Adipose tissue (tissue), 3 donors: ENCODE data around the gene RBM39. TPM values are rescaled to one million over a fixed set of nuclear protein-coding genes. Genes with fewer than 3 reads are reported as not detected.
"Not testable (repeated sequence)": the region's sequence is repeated elsewhere in the genome, so short reads cannot be mapped to it uniquely, and the experiment has no call there.

ENCODE experiments used
- H3K27ac ChIP-seq: one replicate; pipeline ENCODE4 v1.5.1; 2013; ENCODE audit warnings: low read depth, low read length
- WGBS, 3 donors: extraction: QIAGEN DNeasy Blood & Tissue Kit; methylation state at CpG; one replicate each; pipeline ENCODE4 v1.1.7; 2013; 5-methylcytosine and 5-hydroxymethylcytosine counted together
- polyA plus RNA-seq, 3 donors: library from polyadenylated mRNA; stranded (reverse); fragments of 200-250 nt; gene quantifications; one replicate each; pipeline ENCODE4 v1.2.3, GENCODE V29; 2013
- donor health status: healthy with polysubstance abuse.
- donor health status: Bipolar disorder and iron deficiency.
- donor health status: healthy.

Gene RBM39
- polyA plus RNA-seq = 100 to 1,000 TPM; 107 to 170 (median 150) TPM

DNA sequence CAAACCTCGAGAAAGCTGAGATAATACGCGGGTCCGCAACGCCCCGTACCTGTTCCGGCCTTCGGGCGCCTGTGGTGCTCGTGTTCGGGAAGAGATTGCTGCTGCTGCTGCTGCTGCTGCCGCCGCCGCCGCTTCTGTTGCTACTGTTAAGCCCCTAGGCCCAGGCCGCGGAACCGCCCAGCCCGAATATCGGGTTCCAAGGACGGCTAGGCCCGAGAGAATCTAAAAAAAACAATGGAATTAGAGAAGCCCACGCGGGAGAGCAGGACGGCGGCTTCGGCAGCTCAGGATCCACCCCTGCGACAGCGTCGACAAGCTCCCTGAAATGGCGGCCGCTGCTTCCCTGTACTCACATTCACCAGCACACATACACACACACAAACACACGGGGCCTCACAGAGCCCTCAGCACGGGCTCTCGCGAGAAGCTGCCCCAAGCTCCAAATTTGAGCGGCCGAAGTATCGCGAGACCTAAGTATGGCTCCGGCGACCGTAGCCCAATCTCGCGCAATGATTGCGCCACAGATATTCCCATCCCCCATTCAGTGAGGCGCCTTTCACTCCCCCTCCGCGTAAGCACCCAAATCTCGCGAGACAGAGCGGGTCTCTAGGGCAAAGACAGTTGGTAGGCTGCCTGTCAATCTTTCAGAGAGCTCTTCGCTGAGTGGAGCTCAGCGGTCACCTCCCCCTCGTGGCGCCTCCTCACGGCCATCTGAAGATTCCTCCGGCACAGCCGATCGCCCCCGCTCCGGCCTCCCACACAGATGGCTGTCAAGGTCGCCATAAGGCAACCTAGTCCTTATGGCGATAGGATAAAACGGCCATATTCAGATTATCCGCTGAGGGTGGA lies at the start of gene RBM39:
RBM39 (minus strand) TSS at position 369 of the 849 bp plus-strand sequence. CDS start 1,386 bp downstream, outside the sequence.
- 0 to 1% (median 0%) methylated on average over 66 of the region's 66 CpGs for WGBS, 3 donors
- peak within 1 kb of the TSS; percentile 99 for H3K27ac ChIP-seq

- WGBS, 3 donors = 40 to 73% (median 46%) methylated on average over 3 of the region's 3 CpGs
- H3K27ac ChIP-seq = no peak overlapping the region
Observed at GRCh38 chr20:35791821-35792220, 49.8 kb upstream of the RBM39 start.

DNA sequence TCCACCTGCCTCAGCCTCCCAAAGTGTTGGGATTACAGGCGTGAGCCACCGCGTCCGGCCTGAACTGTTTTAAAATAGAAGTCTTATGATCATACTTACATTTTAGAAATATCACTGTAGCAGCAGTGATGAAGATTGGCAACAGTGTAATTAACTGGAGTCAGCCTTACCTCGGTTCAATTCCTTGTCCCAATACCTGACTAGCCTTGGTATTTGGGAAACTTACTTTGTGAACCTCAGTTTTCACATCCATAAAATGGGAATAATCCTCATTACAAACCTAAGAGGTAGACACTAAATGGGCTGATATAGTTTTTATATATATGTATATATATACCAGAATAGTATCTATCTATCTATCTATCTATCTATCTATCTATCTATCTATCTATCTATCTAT lies 49.0 kb upstream of the RBM39 start:
- H3K27ac ChIP-seq = no peak overlapping the region

DNA sequence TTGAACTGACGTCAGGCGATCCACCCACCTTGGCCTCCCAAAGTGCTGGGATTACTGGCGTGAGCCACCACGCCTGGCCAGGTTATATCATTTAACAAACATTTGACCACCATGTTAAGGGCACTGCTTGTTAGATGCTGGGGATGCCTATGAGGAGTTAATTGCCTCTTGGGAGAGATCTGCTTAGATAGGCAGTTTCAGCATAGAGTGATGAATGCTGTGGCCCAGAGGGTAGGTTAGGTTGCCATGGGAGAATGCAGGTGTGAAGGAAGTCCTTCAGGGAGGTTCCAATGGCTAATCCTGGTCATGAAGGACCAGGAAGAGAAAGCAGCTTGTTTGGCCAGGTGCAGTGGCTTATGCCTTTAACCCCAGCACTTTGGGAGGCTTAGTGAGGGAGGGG lies 46.7 kb upstream of the RBM39 start:
- 97 to 100% (median 97%) methylated on average over 4 of the region's 4 CpGs for WGBS, 3 donors
- no peak overlapping the region for H3K27ac ChIP-seq

More for the DNA sequence above, 49.0 kb upstream of the RBM39 start:
- WGBS, 3 donors = 95 to 99% (median 97%) methylated on average over 5 of the region's 5 CpGs

GRCh38 chr20:35785541-35785940 lies 43.5 kb upstream of the RBM39 start:
- not testable (repeated sequence) for H3K27ac ChIP-seq
- WGBS, 3 donors = 92 to 98% (median 98%) methylated on average over 4 of the region's 4 CpGs

DNA sequence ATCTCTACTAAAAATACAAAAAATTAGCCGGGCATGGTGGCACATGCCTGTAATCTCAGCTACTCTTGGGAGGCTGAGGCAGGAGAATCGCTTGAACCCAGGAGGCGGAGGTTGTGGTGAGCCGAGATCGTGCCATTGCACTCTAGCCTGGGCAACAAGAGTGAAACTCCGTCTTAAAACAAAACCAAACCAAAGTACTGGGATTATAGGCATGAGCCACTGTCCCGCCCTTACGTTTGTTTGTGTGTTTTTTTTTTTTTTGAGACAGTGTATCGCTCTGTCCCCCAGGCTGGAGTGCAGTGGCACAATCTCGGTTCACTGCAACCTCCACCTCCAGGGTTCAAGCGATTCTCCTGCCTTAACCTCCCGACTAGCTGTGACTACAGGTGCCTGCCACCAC lies 41.8 kb upstream of the RBM39 start:
- WGBS, 3 donors = 95 to 96% (median 96%) methylated on average over 12 of the region's 12 CpGs
- not testable (repeated sequence) for H3K27ac ChIP-seq

DNA sequence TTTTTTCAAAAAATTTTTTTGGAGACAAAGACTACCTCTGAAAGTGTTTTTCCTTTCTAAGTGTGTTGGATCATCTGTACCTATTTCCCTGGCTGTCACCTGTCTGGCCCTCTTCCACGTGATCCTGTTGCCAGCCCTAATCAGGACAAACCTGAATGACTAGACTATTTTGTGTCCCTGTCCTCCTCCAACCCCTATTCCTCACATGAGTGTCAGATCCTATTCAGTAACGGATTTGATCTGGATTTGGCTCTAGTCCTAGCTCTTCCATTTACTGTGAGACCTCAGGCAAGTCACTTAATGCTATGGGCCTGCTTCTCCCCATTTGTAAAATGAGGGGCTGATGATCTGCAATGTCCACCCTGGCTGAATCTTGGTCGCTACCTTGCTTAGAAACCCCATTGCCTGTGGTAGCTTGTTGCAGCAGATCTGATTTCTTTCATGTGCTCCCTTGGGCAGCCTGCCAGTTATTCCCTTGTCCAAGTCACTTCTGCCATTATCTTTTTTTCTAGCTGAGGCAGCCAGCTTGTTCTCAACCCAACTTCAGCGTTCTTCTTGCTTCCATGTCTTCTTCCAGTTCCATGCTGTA lies 34.5 kb upstream of the RBM39 start:
- 33 to 77% (median 67%) methylated on average over 4 of the region's 4 CpGs for WGBS, 3 donors
- no peak overlapping the region for H3K27ac ChIP-seq

DNA sequence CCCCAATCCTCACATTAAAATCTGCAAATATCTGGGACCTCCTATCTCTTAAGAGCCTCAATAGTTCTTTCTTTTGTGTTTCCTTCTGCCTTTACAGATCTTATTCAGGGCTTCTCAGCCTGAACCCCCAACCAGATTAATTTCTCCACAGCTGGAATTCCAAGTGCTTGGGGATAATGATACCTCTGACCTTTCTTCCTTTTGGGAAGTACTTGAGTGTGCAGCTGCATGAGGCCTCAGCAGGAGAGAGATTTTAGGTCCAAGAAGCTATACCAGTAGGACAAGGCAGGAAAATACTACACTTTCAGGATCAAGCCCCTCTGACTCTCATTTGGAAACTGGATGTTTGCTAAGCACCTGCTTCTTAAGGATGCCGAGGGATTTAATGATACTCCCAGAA lies 32.3 kb upstream of the RBM39 start:
- WGBS, 3 donors = 76 to 82% (median 81%) methylated on average over 1 of the region's 1 CpG
- H3K27ac ChIP-seq = no peak overlapping the region

DNA sequence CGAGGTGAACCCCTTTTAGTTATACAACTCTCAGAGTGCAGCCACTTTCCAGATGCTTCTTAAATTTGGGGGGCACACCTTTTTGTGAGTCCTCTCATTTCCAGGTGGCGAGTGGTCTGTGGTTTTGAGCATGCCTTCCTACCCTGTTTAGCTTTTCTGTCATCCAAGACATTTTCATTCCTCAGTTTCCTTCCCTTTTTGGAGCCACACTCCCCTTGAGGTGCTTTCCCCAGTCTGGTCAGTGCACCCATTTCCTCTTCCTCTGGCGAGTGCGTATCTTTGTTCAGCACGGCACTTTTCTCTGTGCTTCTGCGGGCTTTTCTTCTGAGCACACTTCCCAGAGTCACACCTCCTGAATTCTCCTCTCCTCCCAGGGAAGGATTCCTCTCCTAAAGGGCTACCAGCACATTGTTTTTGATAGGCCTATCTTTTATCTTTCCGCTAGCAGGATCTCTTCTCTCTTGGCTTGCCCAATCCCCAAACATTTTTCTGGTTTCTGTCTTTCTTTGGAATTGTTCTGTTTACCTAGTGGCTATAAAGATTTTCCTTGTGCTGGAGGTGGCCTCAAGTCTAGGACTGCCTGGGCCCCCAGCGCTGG lies 31.2 kb upstream of the RBM39 start:
- no peak overlapping the region for H3K27ac ChIP-seq
- WGBS, 3 donors = 36 to 60% (median 39%) methylated on average over 8 of the region's 8 CpGs

GRCh38 chr20:35772563-35773058 lies 30.6 kb upstream of the RBM39 start:
- 6 to 27% (median 8%) methylated on average over 8 of the region's 8 CpGs for WGBS, 3 donors
- H3K27ac ChIP-seq = peak overlapping the region; percentile 68

DNA sequence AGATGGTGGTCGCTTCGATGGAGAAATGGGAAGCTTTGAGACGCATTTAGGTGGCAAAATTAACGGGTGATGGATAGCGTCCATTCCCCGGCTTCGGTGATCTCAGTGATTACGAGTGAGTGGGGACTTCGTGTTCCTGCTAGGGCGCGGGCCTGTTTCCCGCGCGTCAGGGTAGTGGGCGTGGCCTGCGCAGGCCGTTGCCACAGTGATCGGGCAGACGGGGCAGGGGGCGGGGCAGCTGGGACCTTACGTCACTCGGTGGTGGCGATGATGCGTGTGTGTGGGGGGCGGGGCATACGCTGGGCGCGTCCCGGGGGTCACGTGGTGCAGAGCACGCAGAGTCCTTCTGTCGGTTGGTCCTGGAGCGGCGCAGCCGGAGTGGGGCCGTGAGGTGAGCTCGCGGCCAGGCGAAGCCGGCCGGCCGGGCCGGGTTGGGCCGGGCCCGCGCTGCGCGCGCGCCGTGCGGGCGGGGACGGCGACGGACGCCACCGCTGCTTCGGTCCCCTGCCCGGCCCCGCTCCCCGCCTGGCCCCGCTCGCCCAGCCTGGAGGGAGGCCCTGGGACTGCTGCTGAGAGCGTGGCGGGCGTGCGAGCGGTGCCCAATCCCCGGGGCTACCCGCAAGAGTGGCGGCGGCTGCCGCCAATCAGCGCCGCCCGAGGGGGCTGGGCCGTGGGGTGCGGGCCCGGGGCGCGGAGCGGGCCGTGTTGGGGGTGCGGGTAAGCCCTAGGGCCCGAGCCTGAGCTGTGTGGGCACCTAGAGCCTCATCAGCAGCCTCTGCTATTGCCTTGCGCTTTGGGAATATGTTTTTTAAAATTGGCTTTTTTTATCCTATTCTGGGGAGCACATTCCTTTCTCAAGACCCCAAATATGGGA lies 29.9 kb upstream of the RBM39 start, which contains the start of gene PHF20:
PHF20 (plus strand) TSS at position 327 of the 874 bp plus-strand sequence. CDS start 29,508 bp downstream, outside the sequence.
- peak within 1 kb of the TSS; percentile 70 for H3K27ac ChIP-seq
- WGBS, 3 donors = 3 to 4% (median 4%) methylated on average over 63 to 87 of the region's 87 CpGs

DNA sequence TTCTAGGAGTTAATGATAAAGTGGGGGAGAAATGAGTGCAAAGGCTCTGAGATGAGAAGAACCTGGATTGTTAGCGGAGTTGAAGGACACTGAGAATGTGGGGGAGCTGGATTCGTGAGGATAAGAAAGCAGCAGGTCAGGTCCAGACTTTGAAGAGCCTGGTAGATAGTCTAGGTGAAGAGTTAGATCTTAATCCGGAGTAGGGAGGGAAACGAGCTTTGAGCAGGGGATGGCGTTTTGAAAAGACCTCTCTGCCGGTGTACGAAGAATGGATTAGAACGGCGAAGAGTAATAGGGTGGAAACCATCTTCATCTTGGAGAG lies 29.3 kb upstream of the RBM39 start:
- H3K27ac ChIP-seq = peak overlapping the region; percentile 70
- WGBS, 3 donors = 67 to 83% (median 73%) methylated on average over 9 of the region's 9 CpGs

GRCh38 chr20:35768731-35769664 lies 26.9 kb upstream of the RBM39 start:
- peak overlapping the region; percentile 48 for H3K27ac ChIP-seq
- WGBS, 3 donors = 42 to 57% (median 49%) methylated on average over 5 of the region's 5 CpGs

- 27 to 73% (median 28%) methylated on average over 12 of the region's 12 CpGs for WGBS, 3 donors
- peak overlapping the region; percentile 74 for H3K27ac ChIP-seq
Observed at GRCh38 chr20:35767683-35768481, 25.8 kb upstream of the RBM39 start.

DNA sequence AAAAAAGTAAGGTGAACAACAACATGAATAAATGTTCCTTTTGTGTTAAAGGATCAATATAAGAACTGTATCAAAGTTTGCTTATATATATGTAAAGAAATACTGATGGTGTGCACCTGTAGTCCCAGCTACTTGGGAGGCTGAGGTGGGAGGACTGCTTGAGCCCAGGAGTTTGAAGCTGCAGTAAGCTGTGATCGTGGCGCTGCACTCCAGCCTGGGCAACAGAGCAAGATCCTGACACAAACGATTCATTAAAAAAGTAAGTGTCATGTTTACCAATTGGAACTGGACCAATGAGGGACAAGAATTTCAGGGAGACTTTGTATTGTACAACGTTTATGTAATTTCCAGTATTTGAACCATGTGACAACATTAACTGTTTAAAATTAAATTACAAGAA lies 24.8 kb upstream of the RBM39 start:
- 70 to 75% (median 71%) methylated on average over 4 of the region's 4 CpGs for WGBS, 3 donors
- H3K27ac ChIP-seq = no peak overlapping the region

GRCh38 chr20:35764936-35765335 lies 22.9 kb upstream of the RBM39 start:
- H3K27ac ChIP-seq = not testable (repeated sequence)
- 87 to 98% (median 93%) methylated on average over 2 of the region's 2 CpGs for WGBS, 3 donors

DNA sequence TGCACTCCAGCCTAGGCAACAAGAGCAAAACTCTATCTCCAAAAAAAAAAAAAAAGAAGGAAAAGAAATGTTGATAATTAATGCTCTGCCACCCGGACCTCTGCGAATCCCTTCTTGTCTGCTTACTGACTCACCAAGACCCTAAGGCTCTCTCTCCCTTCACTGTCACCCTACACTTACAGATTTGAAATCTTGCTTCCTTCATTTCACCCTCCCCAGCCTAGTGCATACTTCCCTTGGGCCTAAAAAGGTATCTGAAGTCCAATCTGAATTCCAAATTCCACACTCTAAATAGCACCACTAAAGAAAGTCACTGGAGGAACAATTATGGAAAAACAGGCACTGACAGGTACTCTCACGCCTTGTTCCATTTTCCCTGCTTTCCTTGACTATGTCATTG lies 20.4 kb upstream of the RBM39 start:
- WGBS, 3 donors = 88 to 91% (median 90%) methylated on average over 3 of the region's 3 CpGs

More for the DNA sequence above, 20.4 kb upstream of the RBM39 start:
- H3K27ac ChIP-seq = no peak overlapping the region
